GM10266 (cell line): ENCODE results near the gene DXO.
"Not testable (repeated sequence)": the region's sequence is repeated elsewhere in the genome, so short reads cannot be mapped to it uniquely, and the experiment has no call there.

Experiments used
- DNase-seq: peaks from one replicate; pipeline ENCODE4 v3.0.0; 2012; ENCODE audit errors: extremely low spot score
- CTCF ChIP-seq: IDR thresholded peaks from 2 replicates; pipeline ENCODE4 v1.5.1; 2012; ENCODE audit warnings: mild to moderate bottlenecking, low read depth; ENCODE audit not compliant: control insufficient read depth, insufficient read depth; ENCODE audit errors: missing control alignments

The DXO gene

GRCh38 chr6:31935823-31936222, 36.1 kb downstream of the DXO start:
- no peak for TF ChIP-seq CTCF
- no peak for DNase-seq

GRCh38 chr6:31935021-31935420, 36.9 kb downstream of the DXO start:
- no peak for TF ChIP-seq CTCF
- no peak for DNase-seq

GRCh38 chr6:31933537-31933936, 38.4 kb downstream of the DXO start:
- TF ChIP-seq CTCF: no peak
- no peak for DNase-seq

GRCh38 chr6:31932137-31932536, 39.8 kb downstream of the DXO start:
- not testable (repeated sequence) for DNase-seq

- DNase-seq: no peak
- no peak for TF ChIP-seq CTCF
Observed at GRCh38 chr6:31930962-31931361, 41.0 kb downstream of the DXO start.

GRCh38 chr6:31928672-31928939, 43.3 kb downstream of the DXO start:
- DNase-seq: no peak
- no peak for TF ChIP-seq CTCF

GRCh38 chr6:31927863-31928671, 43.9 kb downstream of the DXO start:
- no peak for TF ChIP-seq CTCF
- no peak for DNase-seq
